ENCODE data around the gene WDR48. TPM values are rescaled to one million over a fixed set of nuclear protein-coding genes. Genes with fewer than 3 reads are reported as not detected.

Gene WDR48
- total RNA-seq, 3 donors from 2014 or later = 33.0 to 46.8 (median 37.5) TPM

DNA sequence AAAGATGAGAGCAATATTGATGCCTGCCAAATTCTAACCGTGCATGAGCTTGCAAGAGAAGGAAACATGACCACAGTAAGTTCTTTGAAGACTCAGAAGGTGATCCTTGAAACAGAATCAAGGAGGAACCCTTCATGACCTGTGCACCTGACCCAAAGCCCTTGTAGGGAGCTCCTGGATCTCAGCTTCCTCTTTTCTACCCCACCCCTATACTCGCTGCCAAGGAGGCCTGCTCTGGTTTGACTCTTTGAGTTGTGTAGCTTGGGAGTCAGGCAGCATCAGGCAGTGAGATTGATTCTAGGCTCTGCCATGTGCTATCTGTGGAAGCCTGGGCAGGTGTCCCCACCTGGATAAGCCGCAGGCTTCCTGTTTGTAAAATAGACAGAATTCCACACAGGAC, 66.3 kb downstream of the WDR48 start:
- Histone ChIP-seq H3K9me3 (no peaks in the 10 kb centered on the region), H3K36me3 (ENCODE audit: low read depth) (no peaks in the 10 kb centered on the region), H3K4me3 (no peak overlapping the region), H3K4me1 (ENCODE audit: low read depth) (no peaks in the 10 kb centered on the region)
- DNase-seq (no peak), ATAC-seq (no peak)
- intact Hi-C loops (cut with DNase I, micrococcal nuclease) = no loop called here
- TF ChIP-seq, protein P1, sequence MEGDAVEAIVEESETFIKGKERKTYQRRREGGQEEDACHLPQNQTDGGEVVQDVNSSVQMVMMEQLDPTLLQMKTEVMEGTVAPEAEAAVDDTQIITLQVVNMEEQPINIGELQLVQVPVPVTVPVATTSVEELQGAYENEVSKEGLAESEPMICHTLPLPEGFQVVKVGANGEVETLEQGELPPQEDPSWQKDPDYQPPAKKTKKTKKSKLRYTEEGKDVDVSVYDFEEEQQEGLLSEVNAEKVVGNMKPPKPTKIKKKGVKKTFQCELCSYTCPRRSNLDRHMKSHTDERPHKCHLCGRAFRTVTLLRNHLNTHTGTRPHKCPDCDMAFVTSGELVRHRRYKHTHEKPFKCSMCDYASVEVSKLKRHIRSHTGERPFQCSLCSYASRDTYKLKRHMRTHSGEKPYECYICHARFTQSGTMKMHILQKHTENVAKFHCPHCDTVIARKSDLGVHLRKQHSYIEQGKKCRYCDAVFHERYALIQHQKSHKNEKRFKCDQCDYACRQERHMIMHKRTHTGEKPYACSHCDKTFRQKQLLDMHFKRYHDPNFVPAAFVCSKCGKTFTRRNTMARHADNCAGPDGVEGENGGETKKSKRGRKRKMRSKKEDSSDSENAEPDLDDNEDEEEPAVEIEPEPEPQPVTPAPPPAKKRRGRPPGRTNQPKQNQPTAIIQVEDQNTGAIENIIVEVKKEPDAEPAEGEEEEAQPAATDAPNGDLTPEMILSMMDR (IDR thresholded peaks at IDR 0.05) = no peak

DNA sequence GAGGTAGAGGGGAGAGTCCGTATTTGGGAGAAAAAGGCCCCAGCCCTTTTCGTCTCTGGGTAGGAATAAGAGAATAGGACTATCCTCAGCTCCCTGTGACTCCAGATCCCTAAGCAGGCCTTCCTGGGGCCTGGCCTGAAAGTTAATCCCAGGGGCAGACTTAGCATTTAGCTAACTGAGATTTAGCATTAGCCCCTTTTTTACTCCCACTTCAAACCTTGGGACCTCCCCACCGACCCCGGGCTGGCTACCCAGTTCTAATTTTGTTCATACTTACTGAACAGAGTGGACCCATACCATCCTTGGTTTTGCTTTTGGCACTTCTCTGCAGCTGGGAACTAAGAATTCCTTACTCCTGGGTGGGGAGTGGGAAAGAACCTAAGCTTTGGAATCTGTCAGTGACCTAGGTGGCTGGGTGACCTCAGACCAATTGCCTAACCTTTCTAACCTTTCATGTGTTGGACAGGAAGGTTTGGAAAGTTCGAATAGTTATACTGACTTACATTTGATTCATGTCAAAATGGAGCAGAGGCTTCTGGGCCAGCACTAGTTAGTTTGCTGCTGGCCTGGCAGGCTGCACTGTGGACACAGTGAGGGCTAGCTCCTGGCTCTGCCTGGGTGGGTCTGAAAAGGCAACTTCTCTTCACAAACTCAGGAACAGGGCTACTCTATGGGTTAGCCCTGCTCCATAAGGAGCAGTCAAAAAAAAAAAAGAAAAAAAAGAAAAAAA, 67.3 kb downstream of the WDR48 start:
- TF ChIP-seq, protein P1 (IDR thresholded peaks at IDR 0.05) = no peak
- H3K36me3 ChIP-seq (ENCODE audit: low read depth) = no peaks in the 10 kb centered on the region
- DNase-seq (no peak), ATAC-seq (no peak)
- no peaks in the 10 kb centered on the region for H3K4me1 ChIP-seq (ENCODE audit: low read depth)
- no peaks in the 10 kb centered on the region for H3K9me3 ChIP-seq
- H3K4me3 ChIP-seq = no peak overlapping the region
- intact Hi-C loops (cut with DNase I, micrococcal nuclease) = no loop called here

DNA sequence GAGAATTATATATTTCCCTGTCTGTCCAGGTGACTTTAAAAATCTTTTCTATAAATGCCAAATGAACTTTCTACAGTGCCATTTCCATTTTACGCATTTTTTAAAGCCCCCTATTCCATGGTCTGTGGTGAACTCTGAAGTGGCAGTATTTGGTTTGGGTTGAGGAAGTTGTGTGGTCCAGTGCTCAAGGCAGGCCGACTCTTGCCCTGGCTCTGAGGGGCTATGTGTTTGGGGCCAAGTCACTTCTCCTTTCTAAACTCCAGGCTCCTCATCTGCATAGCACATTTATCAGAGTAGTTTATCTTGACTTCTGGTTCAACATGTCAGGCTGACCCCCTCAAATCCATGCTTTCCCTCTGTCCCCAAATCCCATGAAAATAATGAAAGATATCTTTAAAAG, 69.8 kb downstream of the WDR48 start:
- Histone ChIP-seq H3K9me3 (no peaks in the 10 kb centered on the region), H3K36me3 (ENCODE audit: low read depth) (no peaks in the 10 kb centered on the region), H3K4me1 (ENCODE audit: low read depth) (peaks cover 8% of the 10 kb centered on the region), H3K4me3 (no peak overlapping the region)
- intact Hi-C loops (cut with DNase I, micrococcal nuclease) = loop anchor here in 1 of 2 donors (10.0 kb wide), 1 partner anchor 163 kb away; the partner anchor contains the start of gene CX3CR1
- no peak for ATAC-seq
- TF ChIP-seq, protein P1 (IDR thresholded peaks at IDR 0.05) = no peak
- no peak for DNase-seq

DNA sequence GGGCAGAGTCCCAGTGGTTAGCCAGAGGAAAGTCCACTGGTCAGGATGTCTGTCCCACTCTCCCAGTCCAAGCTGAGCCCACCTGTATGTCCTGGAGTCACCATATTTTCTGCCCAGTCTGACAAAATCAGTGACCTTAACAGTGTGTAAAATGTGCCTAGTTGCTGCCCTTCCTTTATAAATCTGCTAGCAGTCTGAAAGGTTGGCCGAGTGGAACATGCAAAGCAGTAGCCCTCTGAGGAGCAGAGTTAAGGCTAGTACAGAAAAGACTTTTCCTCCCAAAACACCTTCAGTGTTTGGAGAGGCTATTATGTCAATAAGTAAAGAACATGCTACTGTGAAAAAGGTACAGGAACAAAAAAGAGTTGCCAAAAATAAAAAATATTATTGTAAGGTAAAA, 71.0 kb downstream of the WDR48 start:
- intact Hi-C loops (cut with DNase I, micrococcal nuclease) = loop anchor here in 1 of 2 donors (10.0 kb wide), 1 partner anchor 162 kb away; the partner anchor contains the start of gene CX3CR1
- peaks cover 8% of the 10 kb centered on the region for H3K4me1 ChIP-seq (ENCODE audit: low read depth)
- H3K9me3 ChIP-seq = no peaks in the 10 kb centered on the region
- ATAC-seq = no peak
- TF ChIP-seq, protein P1 (IDR thresholded peaks at IDR 0.05) = no peak
- H3K4me3 ChIP-seq = no peak overlapping the region
- H3K36me3 ChIP-seq (ENCODE audit: low read depth) = no peaks in the 10 kb centered on the region
- no peak for DNase-seq

DNA sequence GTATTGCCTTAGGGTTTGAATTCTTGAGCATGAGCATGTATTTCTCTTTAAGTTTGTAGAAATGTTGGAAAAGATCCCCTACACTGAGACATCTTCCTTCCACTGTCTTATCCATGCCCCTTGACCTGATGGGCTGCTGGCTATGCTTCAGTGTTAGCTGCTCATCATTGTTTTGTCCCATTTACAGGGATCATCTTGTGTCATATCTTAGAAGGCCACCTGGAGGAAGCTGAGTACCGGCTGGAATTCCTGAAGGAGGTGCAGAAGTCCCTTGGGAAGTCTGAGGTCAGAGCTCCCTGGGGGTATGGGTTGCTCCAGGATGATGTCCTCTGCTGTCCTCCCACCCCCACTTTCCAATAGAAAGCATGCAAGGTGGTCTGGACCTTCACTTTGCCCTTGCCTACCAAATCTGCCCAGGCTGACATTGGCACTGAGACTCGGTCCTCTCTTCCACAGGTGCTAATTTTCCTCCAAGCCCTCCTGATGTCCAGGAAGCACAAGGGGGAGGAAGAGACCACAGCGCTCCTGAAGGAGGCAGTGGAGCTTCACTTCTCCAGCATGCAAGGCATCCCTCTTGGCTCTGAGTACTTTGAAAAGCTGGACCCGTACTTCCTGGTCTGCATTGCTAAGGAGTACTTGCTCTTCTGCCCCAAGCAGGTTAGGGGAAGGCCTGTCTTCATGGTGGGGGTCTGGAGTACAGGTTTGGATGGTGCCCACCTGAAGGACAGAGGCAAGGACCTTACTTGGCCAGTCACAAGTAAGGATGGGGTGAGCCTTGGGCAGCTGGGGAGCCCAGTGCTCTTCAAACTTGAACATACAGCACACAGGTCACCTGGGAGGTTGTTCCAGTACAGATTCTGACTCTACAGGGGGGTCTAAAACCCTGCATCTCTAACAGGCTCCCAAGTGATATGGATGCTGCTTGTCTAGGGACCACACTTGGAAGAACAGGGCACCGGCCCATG, 73.3 kb downstream of the WDR48 start:
- TF ChIP-seq, protein P1 (IDR thresholded peaks at IDR 0.05) = no peak
- ATAC-seq (peak; percentile 80), DNase-seq (peak in 1 of 3 donors; percentile 56)
- intact Hi-C loops (cut with DNase I, micrococcal nuclease) = loop anchor here (5.0 to 10.0 kb wide), 2 partner anchors 160 to 162 kb away; partner anchors contain the start of gene CX3CR1 (in 1 of the 2)
- Histone ChIP-seq H3K4me1 (ENCODE audit: low read depth) (peaks cover 8% of the 10 kb centered on the region), H3K36me3 (ENCODE audit: low read depth) (no peaks in the 10 kb centered on the region), H3K4me3 (no peak overlapping the region), H3K9me3 (no peaks in the 10 kb centered on the region)

Measured in mucosa of descending colon (tissue), 3 donors.